ENCODE results near the gene CENATAC.
"Not testable (repeated sequence)": the region's sequence is repeated elsewhere in the genome, so short reads cannot be mapped to it uniquely, and the experiment has no call there.

CENATAC gene

GRCh38 chr11:119012629-119013170 is 14.8 kb downstream of the CENATAC start:
- no peak overlapping the region for H3K27ac ChIP-seq (replicated peaks)
- no peak overlapping the region for H3K4me3 ChIP-seq (replicated peaks; ENCODE audit: insufficient read depth, low read length)
- DNase-seq (ENCODE audit: low read depth in 1 of 2, low spot score in 1 of 2) = no peak
- TF ChIP-seq, protein P1, sequence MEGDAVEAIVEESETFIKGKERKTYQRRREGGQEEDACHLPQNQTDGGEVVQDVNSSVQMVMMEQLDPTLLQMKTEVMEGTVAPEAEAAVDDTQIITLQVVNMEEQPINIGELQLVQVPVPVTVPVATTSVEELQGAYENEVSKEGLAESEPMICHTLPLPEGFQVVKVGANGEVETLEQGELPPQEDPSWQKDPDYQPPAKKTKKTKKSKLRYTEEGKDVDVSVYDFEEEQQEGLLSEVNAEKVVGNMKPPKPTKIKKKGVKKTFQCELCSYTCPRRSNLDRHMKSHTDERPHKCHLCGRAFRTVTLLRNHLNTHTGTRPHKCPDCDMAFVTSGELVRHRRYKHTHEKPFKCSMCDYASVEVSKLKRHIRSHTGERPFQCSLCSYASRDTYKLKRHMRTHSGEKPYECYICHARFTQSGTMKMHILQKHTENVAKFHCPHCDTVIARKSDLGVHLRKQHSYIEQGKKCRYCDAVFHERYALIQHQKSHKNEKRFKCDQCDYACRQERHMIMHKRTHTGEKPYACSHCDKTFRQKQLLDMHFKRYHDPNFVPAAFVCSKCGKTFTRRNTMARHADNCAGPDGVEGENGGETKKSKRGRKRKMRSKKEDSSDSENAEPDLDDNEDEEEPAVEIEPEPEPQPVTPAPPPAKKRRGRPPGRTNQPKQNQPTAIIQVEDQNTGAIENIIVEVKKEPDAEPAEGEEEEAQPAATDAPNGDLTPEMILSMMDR (IDR thresholded peaks at IDR 0.05; ENCODE audit: insufficient read depth, low read length) = no peak
- 0 out of 2 replicates have a peak, but pooled peaks have one; percentile 23 for TF ChIP-seq POLR2AphosphoS5 (IDR thresholded peaks at IDR 0.05; ENCODE audit: low read depth)
- H3K27me3 ChIP-seq (ENCODE audit: insufficient read depth, poor library complexity, severe bottlenecking) = no peaks in the 10 kb centered on the region

GRCh38 chr11:119014209-119014924 is 16.4 kb downstream of the CENATAC start:
- no peak for DNase-seq (ENCODE audit: low read depth in 1 of 2, low spot score in 1 of 2)
- Histone ChIP-seq H3K4me3 (replicated peaks; ENCODE audit: insufficient read depth, low read length) (no peak overlapping the region), H3K27me3 (ENCODE audit: insufficient read depth, poor library complexity, severe bottlenecking) (no peaks in the 10 kb centered on the region), H3K27ac (replicated peaks) (no peak overlapping the region)
- TF ChIP-seq SPI1 (IDR thresholded peaks at IDR 0.05; ENCODE audit: borderline replicate concordance, low read depth) = no peak
- TF ChIP-seq, protein P2, sequence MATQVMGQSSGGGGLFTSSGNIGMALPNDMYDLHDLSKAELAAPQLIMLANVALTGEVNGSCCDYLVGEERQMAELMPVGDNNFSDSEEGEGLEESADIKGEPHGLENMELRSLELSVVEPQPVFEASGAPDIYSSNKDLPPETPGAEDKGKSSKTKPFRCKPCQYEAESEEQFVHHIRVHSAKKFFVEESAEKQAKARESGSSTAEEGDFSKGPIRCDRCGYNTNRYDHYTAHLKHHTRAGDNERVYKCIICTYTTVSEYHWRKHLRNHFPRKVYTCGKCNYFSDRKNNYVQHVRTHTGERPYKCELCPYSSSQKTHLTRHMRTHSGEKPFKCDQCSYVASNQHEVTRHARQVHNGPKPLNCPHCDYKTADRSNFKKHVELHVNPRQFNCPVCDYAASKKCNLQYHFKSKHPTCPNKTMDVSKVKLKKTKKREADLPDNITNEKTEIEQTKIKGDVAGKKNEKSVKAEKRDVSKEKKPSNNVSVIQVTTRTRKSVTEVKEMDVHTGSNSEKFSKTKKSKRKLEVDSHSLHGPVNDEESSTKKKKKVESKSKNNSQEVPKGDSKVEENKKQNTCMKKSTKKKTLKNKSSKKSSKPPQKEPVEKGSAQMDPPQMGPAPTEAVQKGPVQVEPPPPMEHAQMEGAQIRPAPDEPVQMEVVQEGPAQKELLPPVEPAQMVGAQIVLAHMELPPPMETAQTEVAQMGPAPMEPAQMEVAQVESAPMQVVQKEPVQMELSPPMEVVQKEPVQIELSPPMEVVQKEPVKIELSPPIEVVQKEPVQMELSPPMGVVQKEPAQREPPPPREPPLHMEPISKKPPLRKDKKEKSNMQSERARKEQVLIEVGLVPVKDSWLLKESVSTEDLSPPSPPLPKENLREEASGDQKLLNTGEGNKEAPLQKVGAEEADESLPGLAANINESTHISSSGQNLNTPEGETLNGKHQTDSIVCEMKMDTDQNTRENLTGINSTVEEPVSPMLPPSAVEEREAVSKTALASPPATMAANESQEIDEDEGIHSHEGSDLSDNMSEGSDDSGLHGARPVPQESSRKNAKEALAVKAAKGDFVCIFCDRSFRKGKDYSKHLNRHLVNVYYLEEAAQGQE (IDR thresholded peaks at IDR 0.05; ENCODE audit: insufficient replicate concordance, low read depth) = no peak
- TF ChIP-seq POLR2AphosphoS5 (IDR thresholded peaks at IDR 0.05; ENCODE audit: low read depth) = peak; percentile 76

GRCh38 chr11:119015054-119015611 is 17.2 kb downstream of the CENATAC start:
- no peak overlapping the region for H3K4me3 ChIP-seq (replicated peaks; ENCODE audit: insufficient read depth, low read length)
- peak in 1 of 2 experiments; percentile 27 for DNase-seq (ENCODE audit: low read depth in 1 of 2, low spot score in 1 of 2)
- no peaks in the 10 kb centered on the region for H3K27me3 ChIP-seq (ENCODE audit: insufficient read depth, poor library complexity, severe bottlenecking)
- TF ChIP-seq, protein P1 (IDR thresholded peaks at IDR 0.05; ENCODE audit: insufficient read depth, low read length) = no peak
- TF ChIP-seq SPI1 (IDR thresholded peaks at IDR 0.05; ENCODE audit: borderline replicate concordance, low read depth) = no peak
- no peak overlapping the region for H3K27ac ChIP-seq (replicated peaks)

- H3K27me3 ChIP-seq (ENCODE audit: insufficient read depth, poor library complexity, severe bottlenecking) = no peaks in the 10 kb centered on the region
- TF ChIP-seq POLR2AphosphoS5 (IDR thresholded peaks at IDR 0.05; ENCODE audit: low read depth) (peak; percentile 20), SPI1 (IDR thresholded peaks at IDR 0.05; ENCODE audit: borderline replicate concordance, low read depth) (no peak)
- TF ChIP-seq, protein P2 (IDR thresholded peaks at IDR 0.05; ENCODE audit: insufficient replicate concordance, low read depth) = no peak
- TF ChIP-seq, protein P1 (IDR thresholded peaks at IDR 0.05; ENCODE audit: insufficient read depth, low read length) = no peak
- DNase-seq (ENCODE audit: low read depth in 1 of 2, low spot score in 1 of 2) = no peak
- H3K4me3 ChIP-seq (replicated peaks; ENCODE audit: insufficient read depth, low read length) = peak overlapping the region; percentile 98
- H3K27ac ChIP-seq (replicated peaks) = peak overlapping the region; percentile 94
These were observed 18.5 kb downstream of the CENATAC start for GRCh38 chr11:119016216-119017009.

DNA sequence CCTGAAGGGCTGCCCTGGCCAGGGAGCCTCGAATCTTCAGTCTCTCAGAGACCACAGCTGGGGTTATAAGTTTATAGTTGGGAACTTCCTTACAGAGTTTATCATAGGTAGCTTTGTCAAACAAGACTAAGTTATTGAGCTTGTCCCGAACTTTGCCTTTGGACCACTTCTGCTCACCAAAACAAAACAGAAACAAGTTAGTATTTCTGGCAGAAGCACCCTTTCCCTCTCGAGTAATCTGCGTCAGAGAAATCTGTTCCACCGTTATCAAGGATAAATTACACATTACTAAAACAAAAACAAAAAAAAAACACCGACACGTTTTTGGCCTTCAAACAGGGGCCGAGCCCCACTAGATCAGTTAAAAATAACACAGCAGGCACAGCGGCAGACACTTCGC is 19.4 kb downstream of the CENATAC start:
- peak overlapping the region; percentile 94 for H3K27ac ChIP-seq (replicated peaks)
- DNase-seq (ENCODE audit: low read depth in 1 of 2, low spot score in 1 of 2); H3K27me3 ChIP-seq (ENCODE audit: insufficient read depth, poor library complexity, severe bottlenecking): not testable (repeated sequence)
- peak overlapping the region; percentile 98 for H3K4me3 ChIP-seq (replicated peaks; ENCODE audit: insufficient read depth, low read length)
